NT2/D1 (cell line): ENCODE measurements around the gene CD52.

Experiments used
- DNase-seq: peaks from one replicate; pipeline ENCODE4 v3.0.0-alpha.2; 2011; ENCODE audit warnings: low read depth, low spot score
- H3K27me3 ChIP-seq: 2 replicates; pipeline ENCODE4 v1.6.0; 2011; ENCODE audit warnings: mild to moderate bottlenecking; ENCODE audit not compliant: insufficient read length, insufficient read depth
- H3K36me3 ChIP-seq: 2 replicates; pipeline ENCODE4 v1.6.1; 2011; ENCODE audit warnings: mild to moderate bottlenecking, low read length, mixed read lengths; ENCODE audit not compliant: insufficient read depth, insufficient read length
- H3K4me1 ChIP-seq: 2 replicates; pipeline ENCODE4 v1.5.1; 2011; ENCODE audit not compliant: insufficient read depth, insufficient read length
- H3K4me3 ChIP-seq: 2 replicates; pipeline ENCODE4 v1.5.1; 2011; ENCODE audit warnings: low read depth; ENCODE audit not compliant: insufficient read length
- H3K9ac ChIP-seq: 2 replicates; pipeline ENCODE4 v1.6.0; 2011; ENCODE audit warnings: low read depth; ENCODE audit not compliant: insufficient read length
- H3K9me3 ChIP-seq: 2 replicates; pipeline ENCODE4 v1.5.1; 2011; ENCODE audit warnings: mild to moderate bottlenecking, low read length; ENCODE audit not compliant: insufficient read depth
- SUZ12 ChIP-seq: IDR thresholded peaks from 2 replicates; pipeline ENCODE4 v1.6.1; 2011; ENCODE audit not compliant: insufficient read length, insufficient read depth; ENCODE audit errors: extremely low read depth
- YY1 ChIP-seq: IDR thresholded peaks from 2 replicates; pipeline ENCODE4 v1.6.1; 2011; ENCODE audit not compliant: insufficient read length, insufficient read depth
- ZNF274 ChIP-seq: IDR thresholded peaks from 2 replicates; pipeline ENCODE4 v1.6.1; 2011; ENCODE audit warnings: mild to moderate bottlenecking, low read depth, low read length

Gene CD52

GRCh38 chr1:26297057-26297790, 20.5 kb upstream of the CD52 start:
- Histone ChIP-seq H3K4me1 (no peaks in the 10 kb centered on the region), H3K27me3 (no peaks in the 10 kb centered on the region), H3K9me3 (no peaks in the 10 kb centered on the region), H3K4me3 (no peak overlapping the region), H3K9ac (no peak overlapping the region), H3K36me3 (peaks cover 48% of the 10 kb centered on the region)
- no peak for DNase-seq
- TF ChIP-seq YY1 (no peak), ZNF274 (no peak), SUZ12 (no peak)

DNA sequence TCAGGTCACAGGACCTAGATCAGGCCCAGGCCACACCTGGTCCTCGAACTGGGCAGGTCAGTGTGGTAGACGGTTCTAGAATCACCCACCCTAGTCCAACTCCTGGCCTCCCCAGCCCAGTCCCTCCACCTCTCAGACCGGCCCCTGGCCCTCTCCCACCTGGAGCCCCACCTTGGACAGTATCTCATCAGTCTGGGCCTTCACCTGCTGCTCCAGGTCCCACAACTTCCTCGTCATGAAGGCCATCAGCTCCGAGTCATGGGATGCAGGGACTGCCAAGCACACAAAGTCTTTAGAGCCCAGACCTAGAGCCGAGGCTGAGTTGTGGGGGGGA, 20.0 kb upstream of the CD52 start:
- no peaks in the 10 kb centered on the region for H3K27me3 ChIP-seq
- H3K9ac ChIP-seq, result no peak overlapping the region
- H3K9me3 ChIP-seq, result no peaks in the 10 kb centered on the region
- DNase-seq, result no peak
- H3K4me3 ChIP-seq, result no peak overlapping the region
- H3K4me1 ChIP-seq, result no peaks in the 10 kb centered on the region
- no peak for TF ChIP-seq ZNF274
- H3K36me3 ChIP-seq, result peaks cover 47% of the 10 kb centered on the region

GRCh38 chr1:26300578-26301275, 17.0 kb upstream of the CD52 start:
- no peaks in the 10 kb centered on the region for H3K9me3 ChIP-seq
- DNase-seq, result no peak

GRCh38 chr1:26302733-26303405, 14.9 kb upstream of the CD52 start:
- no peak for DNase-seq
- no peaks in the 10 kb centered on the region for H3K4me1 ChIP-seq
- no peaks in the 10 kb centered on the region for H3K27me3 ChIP-seq
- no peaks in the 10 kb centered on the region for H3K9me3 ChIP-seq
- H3K36me3 ChIP-seq, result peaks cover 15% of the 10 kb centered on the region
- no peak overlapping the region for H3K9ac ChIP-seq
- TF ChIP-seq ZNF274 (no peak), YY1 (no peak), SUZ12 (no peak)
- no peak overlapping the region for H3K4me3 ChIP-seq

More at GRCh38 chr1:26300578-26301275, 17.0 kb upstream of the CD52 start:
- H3K27me3 ChIP-seq, result no peaks in the 10 kb centered on the region
- no peak overlapping the region for H3K4me3 ChIP-seq
- H3K36me3 ChIP-seq, result peaks cover 35% of the 10 kb centered on the region
- no peaks in the 10 kb centered on the region for H3K4me1 ChIP-seq
- no peak overlapping the region for H3K9ac ChIP-seq
- no peak for TF ChIP-seq SUZ12
- TF ChIP-seq ZNF274, result no peak
- no peak for TF ChIP-seq YY1

- TF ChIP-seq ZNF274, result no peak
- TF ChIP-seq YY1, result no peak
- TF ChIP-seq SUZ12, result no peak
- DNase-seq, result no peak
- H3K27me3 ChIP-seq, result no peaks in the 10 kb centered on the region
- H3K9ac ChIP-seq, result peak overlapping the region; percentile 95
- H3K36me3 ChIP-seq, result peaks cover 11% of the 10 kb centered on the region
- H3K9me3 ChIP-seq, result no peaks in the 10 kb centered on the region
- peaks cover 5% of the 10 kb centered on the region for H3K4me1 ChIP-seq
- peak overlapping the region; percentile 99 for H3K4me3 ChIP-seq
These were observed 12.0 kb upstream of the CD52 start for GRCh38 chr1:26305667-26306289.

- H3K4me1 ChIP-seq, result peaks cover 5% of the 10 kb centered on the region
- no peaks in the 10 kb centered on the region for H3K9me3 ChIP-seq
- H3K4me3 ChIP-seq, result peak within 1 kb of the TSS; percentile 99
- TF ChIP-seq YY1 (peak; percentile 93), SUZ12 (no peak), ZNF274 (no peak)
- DNase-seq, result peak; percentile 99
- no peaks in the 10 kb centered on the region for H3K27me3 ChIP-seq
- peaks cover 3% of the 10 kb centered on the region for H3K36me3 ChIP-seq
- peak within 1 kb of the TSS; percentile 95 for H3K9ac ChIP-seq
These were observed 11.2 kb upstream of the CD52 start, which contains the start of gene UBXN11 for GRCh38 chr1:26306290-26307229. UBXN11 (minus strand) TSS chr1:26306636; CDS start chr1:26302883, 3,753 bp downstream.
